K562 (cell line): Measurements from ENCODE around the gene HERPUD2. TPM values are rescaled to one million over a fixed set of nuclear protein-coding genes. Genes with fewer than 3 reads are reported as not detected.

Experiments used
- MEF2A ChIP-seq: IDR thresholded peaks from 2 replicates; pipeline ENCODE4 v1.6.1; 2011; ENCODE audit warnings: low read depth, mild to moderate bottlenecking, low read length, moderate library complexity; ENCODE audit not compliant: control insufficient read depth
- RBM34 ChIP-seq: fragments of 200-400 bp; formaldehyde crosslinking; IDR thresholded peaks from 2 replicates; pipeline ENCODE4 v1.6.1; 2018; ENCODE audit warnings: low read length, borderline replicate concordance; ENCODE audit not compliant: insufficient read depth
- STAG1 ChIP-seq: sonication (generic); formaldehyde crosslinking; IDR thresholded peaks from 2 replicates; pipeline ENCODE4 v1.5.0; 2020; ENCODE audit warnings: missing genetic modification reagents, borderline replicate concordance
- polyA plus RNA-seq, 8 experiments: library from polyadenylated mRNA; depleted of rRNA in 4 of 8; stranded (reverse) in 5 of 8; unstranded in 3 of 8; fragments of >200 nt; fragmentation: Nextera tagmentation in 2 of 8; fragmentation: Illumina TruSeq in 1 of 8; extraction: Ambion mirVana in 2 of 8; extraction: Trizol in 1 of 8; gene quantifications; 2 replicates each; pipeline versions ENCODE4 v1.2.1 to v1.2.3, GENCODE V29; 2011 to 2014; ENCODE audit warnings: inconsistent platforms in 1 of 8, missing spikeins in 1 of 8
- total RNA-seq, 7 experiments: library from RNA; depleted of rRNA in 6 of 7; stranded (reverse); fragments of >200 nt in 6 of 7; fragmentation: Illumina TruSeq in 2 of 7; extraction: Trizol in 2 of 7; gene quantifications; 2 replicates each; pipeline versions ENCODE4 v1.2.1 to v1.2.3, GENCODE V29; 2011 to 2021; ENCODE audit warnings: low replicate concordance in 1 of 7
- TF ChIP-seq, protein P1 (sequence below), 2 experiments: fragments of 450-650 bp; formaldehyde crosslinking in 1 of 2; IDR thresholded peaks; 2 replicates each; pipeline versions ENCODE4 v1.4.0 to v1.6.1; 2014 to 2020; ENCODE audit warnings: mild to moderate bottlenecking in 2 of 2, borderline replicate concordance in 1 of 2, low read depth in 1 of 2
- TF ChIP-seq, protein P2 (sequence below): fragments of 450-650 bp; formaldehyde crosslinking; IDR thresholded peaks from 2 replicates; pipeline ENCODE4 v1.4.0; 2020; ENCODE audit warnings: mild to moderate bottlenecking, moderate library complexity
- TF ChIP-seq, protein P3 (sequence below): fragments of 450-650 bp; formaldehyde crosslinking; IDR thresholded peaks from 2 replicates; pipeline ENCODE4 v1.4.0; 2020; ENCODE audit warnings: mild to moderate bottlenecking, moderate library complexity
- TF ChIP-seq, protein P4 (sequence below): sonication (generic); formaldehyde crosslinking; IDR thresholded peaks from 2 replicates; pipeline ENCODE4 v1.9.0; 2022; ENCODE audit warnings: mild to moderate bottlenecking, missing genetic modification reagents
- TF ChIP-seq, protein P5 (sequence below): sonication (generic); formaldehyde crosslinking; IDR thresholded peaks from 2 replicates; pipeline ENCODE4 v1.8.1; 2023; ENCODE audit warnings: missing genetic modification reagents, mild to moderate bottlenecking, borderline replicate concordance

The HERPUD2 gene
- total and polyA plus RNA-seq, 9 of the 15 experiments (the other 6 are each of a cell fraction or from before 2014, with no cell fraction given) = 4.1 to 28.5 (median 12.3) TPM

DNA sequence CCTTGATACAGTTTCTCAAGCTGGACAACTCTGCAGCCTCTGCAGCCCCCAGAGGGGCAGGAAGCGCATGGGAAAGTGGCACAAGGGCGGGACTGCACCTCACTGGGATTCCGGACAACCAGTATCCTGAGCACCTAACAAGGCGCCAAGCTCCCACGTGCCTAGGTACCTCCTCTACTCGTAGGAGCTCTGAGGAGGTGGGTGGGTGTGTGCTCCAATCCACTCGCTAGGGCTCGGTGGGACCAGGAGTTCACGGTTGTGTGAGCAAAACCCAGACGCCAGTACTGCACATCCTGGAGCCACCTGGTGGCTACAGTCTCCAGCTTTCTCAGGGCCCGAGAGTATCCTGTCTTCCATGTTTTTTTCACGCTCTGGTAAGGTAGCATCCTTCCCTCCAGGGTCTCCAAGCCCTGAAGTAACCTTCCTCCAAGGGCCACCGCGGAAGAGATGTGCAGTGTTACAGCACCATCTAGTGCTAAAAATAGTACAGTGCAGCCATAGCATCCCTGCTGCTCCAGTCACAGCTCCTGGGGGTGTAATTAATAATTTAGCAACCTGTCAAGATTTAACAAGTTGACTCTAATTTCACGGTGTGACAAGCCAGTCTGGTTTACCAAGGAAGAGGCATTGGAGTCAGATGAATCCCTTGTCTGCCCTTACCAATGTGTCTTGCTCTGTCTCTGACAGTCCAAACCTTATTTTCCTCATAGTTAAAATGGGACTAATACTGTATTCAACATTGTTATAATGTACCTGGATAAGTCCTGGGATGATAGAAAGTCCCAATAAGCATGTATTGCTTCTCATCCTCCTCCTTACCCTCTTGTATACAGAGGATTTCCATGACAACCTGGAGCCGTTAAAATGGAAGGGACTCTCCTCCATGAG is 70.4 kb downstream of the HERPUD2 start (continued):
- TF ChIP-seq, protein P1, sequence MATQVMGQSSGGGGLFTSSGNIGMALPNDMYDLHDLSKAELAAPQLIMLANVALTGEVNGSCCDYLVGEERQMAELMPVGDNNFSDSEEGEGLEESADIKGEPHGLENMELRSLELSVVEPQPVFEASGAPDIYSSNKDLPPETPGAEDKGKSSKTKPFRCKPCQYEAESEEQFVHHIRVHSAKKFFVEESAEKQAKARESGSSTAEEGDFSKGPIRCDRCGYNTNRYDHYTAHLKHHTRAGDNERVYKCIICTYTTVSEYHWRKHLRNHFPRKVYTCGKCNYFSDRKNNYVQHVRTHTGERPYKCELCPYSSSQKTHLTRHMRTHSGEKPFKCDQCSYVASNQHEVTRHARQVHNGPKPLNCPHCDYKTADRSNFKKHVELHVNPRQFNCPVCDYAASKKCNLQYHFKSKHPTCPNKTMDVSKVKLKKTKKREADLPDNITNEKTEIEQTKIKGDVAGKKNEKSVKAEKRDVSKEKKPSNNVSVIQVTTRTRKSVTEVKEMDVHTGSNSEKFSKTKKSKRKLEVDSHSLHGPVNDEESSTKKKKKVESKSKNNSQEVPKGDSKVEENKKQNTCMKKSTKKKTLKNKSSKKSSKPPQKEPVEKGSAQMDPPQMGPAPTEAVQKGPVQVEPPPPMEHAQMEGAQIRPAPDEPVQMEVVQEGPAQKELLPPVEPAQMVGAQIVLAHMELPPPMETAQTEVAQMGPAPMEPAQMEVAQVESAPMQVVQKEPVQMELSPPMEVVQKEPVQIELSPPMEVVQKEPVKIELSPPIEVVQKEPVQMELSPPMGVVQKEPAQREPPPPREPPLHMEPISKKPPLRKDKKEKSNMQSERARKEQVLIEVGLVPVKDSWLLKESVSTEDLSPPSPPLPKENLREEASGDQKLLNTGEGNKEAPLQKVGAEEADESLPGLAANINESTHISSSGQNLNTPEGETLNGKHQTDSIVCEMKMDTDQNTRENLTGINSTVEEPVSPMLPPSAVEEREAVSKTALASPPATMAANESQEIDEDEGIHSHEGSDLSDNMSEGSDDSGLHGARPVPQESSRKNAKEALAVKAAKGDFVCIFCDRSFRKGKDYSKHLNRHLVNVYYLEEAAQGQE (IDR thresholded peaks at IDR 0.05; ENCODE audit: borderline replicate concordance) = peak; percentile 48; the same call in 1 of the 2 replicates
- TF ChIP-seq, protein P1 (CRISPR knock-in tag; IDR thresholded peaks at IDR 0.05; ENCODE audit: low read depth) = no peak
- TF ChIP-seq, protein P2, sequence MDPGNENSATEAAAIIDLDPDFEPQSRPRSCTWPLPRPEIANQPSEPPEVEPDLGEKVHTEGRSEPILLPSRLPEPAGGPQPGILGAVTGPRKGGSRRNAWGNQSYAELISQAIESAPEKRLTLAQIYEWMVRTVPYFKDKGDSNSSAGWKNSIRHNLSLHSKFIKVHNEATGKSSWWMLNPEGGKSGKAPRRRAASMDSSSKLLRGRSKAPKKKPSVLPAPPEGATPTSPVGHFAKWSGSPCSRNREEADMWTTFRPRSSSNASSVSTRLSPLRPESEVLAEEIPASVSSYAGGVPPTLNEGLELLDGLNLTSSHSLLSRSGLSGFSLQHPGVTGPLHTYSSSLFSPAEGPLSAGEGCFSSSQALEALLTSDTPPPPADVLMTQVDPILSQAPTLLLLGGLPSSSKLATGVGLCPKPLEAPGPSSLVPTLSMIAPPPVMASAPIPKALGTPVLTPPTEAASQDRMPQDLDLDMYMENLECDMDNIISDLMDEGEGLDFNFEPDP (CRISPR knock-in tag) = no peak
- TF ChIP-seq MEF2A = no peak
- TF ChIP-seq RBM34 = no peak
- TF ChIP-seq, protein P3, sequence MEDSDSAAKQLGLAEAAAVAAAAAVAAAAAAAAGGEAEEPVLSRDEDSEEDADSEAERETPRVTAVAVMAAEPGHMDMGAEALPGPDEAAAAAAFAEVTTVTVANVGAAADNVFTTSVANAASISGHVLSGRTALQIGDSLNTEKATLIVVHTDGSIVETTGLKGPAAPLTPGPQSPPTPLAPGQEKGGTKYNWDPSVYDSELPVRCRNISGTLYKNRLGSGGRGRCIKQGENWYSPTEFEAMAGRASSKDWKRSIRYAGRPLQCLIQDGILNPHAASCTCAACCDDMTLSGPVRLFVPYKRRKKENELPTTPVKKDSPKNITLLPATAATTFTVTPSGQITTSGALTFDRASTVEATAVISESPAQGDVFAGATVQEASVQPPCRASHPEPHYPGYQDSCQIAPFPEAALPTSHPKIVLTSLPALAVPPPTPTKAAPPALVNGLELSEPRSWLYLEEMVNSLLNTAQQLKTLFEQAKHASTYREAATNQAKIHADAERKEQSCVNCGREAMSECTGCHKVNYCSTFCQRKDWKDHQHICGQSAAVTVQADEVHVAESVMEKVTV (CRISPR knock-in tag) = peak; percentile 71
- peak; percentile 44; the same call in 1 of the 2 replicates for TF ChIP-seq STAG1 (CRISPR knock-in tag)
- TF ChIP-seq, protein P4, sequence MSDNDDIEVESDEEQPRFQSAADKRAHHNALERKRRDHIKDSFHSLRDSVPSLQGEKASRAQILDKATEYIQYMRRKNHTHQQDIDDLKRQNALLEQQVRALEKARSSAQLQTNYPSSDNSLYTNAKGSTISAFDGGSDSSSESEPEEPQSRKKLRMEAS (CRISPR knock-in tag) = no peak
- TF ChIP-seq, protein P5, sequence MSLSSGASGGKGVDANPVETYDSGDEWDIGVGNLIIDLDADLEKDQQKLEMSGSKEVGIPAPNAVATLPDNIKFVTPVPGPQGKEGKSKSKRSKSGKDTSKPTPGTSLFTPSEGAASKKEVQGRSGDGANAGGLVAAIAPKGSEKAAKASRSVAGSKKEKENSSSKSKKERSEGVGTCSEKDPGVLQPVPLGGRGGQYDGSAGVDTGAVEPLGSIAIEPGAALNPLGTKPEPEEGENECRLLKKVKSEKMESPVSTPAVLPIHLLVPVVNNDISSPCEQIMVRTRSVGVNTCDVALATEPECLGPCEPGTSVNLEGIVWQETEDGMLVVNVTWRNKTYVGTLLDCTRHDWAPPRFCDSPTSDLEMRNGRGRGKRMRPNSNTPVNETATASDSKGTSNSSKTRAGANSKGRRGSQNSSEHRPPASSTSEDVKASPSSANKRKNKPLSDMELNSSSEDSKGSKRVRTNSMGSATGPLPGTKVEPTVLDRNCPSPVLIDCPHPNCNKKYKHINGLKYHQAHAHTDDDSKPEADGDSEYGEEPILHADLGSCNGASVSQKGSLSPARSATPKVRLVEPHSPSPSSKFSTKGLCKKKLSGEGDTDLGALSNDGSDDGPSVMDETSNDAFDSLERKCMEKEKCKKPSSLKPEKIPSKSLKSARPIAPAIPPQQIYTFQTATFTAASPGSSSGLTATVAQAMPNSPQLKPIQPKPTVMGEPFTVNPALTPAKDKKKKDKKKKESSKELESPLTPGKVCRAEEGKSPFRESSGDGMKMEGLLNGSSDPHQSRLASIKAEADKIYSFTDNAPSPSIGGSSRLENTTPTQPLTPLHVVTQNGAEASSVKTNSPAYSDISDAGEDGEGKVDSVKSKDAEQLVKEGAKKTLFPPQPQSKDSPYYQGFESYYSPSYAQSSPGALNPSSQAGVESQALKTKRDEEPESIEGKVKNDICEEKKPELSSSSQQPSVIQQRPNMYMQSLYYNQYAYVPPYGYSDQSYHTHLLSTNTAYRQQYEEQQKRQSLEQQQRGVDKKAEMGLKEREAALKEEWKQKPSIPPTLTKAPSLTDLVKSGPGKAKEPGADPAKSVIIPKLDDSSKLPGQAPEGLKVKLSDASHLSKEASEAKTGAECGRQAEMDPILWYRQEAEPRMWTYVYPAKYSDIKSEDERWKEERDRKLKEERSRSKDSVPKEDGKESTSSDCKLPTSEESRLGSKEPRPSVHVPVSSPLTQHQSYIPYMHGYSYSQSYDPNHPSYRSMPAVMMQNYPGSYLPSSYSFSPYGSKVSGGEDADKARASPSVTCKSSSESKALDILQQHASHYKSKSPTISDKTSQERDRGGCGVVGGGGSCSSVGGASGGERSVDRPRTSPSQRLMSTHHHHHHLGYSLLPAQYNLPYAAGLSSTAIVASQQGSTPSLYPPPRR (CRISPR knock-in tag) = no peak
